Naive thymus-derived CD4-positive, alpha-beta T cell (primary cell): ENCODE data around the gene TLE1. TPM values are rescaled to one million over a fixed set of nuclear protein-coding genes. Genes with fewer than 3 reads are reported as not detected.

Experiments used
- ATAC-seq: fragments of 150-1000 bp; cut with Tn5 transposase; 2 replicates; pipeline ENCODE4 v1.10.0; 2021; ENCODE audit warnings: mild to moderate bottlenecking, moderate library complexity
- CTCF ChIA-PET: fragments of 350-600 bp; sonication (Branson Sonifier 250); formaldehyde crosslinking; loops from one replicate; lab custom pipeline; 2021; ENCODE audit warnings: antibody characterized with exemption; lab: Charles Lee
- POLR2A ChIA-PET: fragments of 350-600 bp; sonication (Branson Sonifier 250); formaldehyde crosslinking; loops from one replicate; lab custom pipeline; 2021; ENCODE audit warnings: antibody characterized with exemption, inconsistent platforms; lab: Charles Lee
- DNase-seq, 9 donors: peaks; one replicate each; pipeline versions ENCODE4 v3.0.0 to v3.0.0-alpha.2; 2020 to 2022; ENCODE audit warnings: mixed read lengths in 1 of 9
- H3K27ac ChIP-seq: one replicate; pipeline ENCODE4 v1.7.0; 2013; ENCODE audit warnings: mild to moderate bottlenecking, low read depth, low read length, moderate library complexity
- H3K27me3 ChIP-seq, 2 donors: one replicate each; pipeline ENCODE4 v1.7.0; 2013; ENCODE audit warnings: low read length in 2 of 2, mild to moderate bottlenecking in 2 of 2, moderate library complexity in 2 of 2; ENCODE audit not compliant: control insufficient read depth in 2 of 2, insufficient read depth in 2 of 2
- H3K36me3 ChIP-seq, 3 experiments: 1 replicate in 2 of 3; 2 replicates in 1 of 3; pipeline ENCODE4 v1.7.0; 2013; ENCODE audit warnings: low read length in 3 of 3, mild to moderate bottlenecking in 3 of 3, moderate library complexity in 1 of 3; ENCODE audit not compliant: insufficient read depth in 3 of 3, control insufficient read depth in 2 of 3
- H3K4me1 ChIP-seq, 2 donors: one replicate each; pipeline ENCODE4 v1.7.0; 2013; ENCODE audit warnings: low read length in 2 of 2, mild to moderate bottlenecking in 2 of 2, moderate library complexity in 1 of 2; ENCODE audit not compliant: control insufficient read depth in 2 of 2, insufficient read depth in 2 of 2
- H3K4me3 ChIP-seq: 2 replicates; pipeline ENCODE4 v1.7.0; 2013; ENCODE audit warnings: mild to moderate bottlenecking, low read length
- H3K9me3 ChIP-seq, 3 experiments: 1 replicate in 2 of 3; 2 replicates in 1 of 3; pipeline ENCODE4 v1.7.0; 2013; ENCODE audit warnings: low read length in 3 of 3; ENCODE audit not compliant: control insufficient read depth in 2 of 3
- H3K27ac Mint-ChIP-seq, 9 donors: one replicate each; pipeline ENCODE4 v1.8.0; 2020 to 2022; ENCODE audit warnings: mixed read lengths in 9 of 9, mild to moderate bottlenecking in 8 of 9, moderate library complexity in 5 of 9, inconsistent platforms in 2 of 9
- H3K27me3 Mint-ChIP-seq, 5 donors: one replicate each; pipeline ENCODE4 v1.8.0; 2021 to 2022; ENCODE audit warnings: mixed read lengths in 5 of 5, mild to moderate bottlenecking in 1 of 5
- H3K36me3 Mint-ChIP-seq, 5 donors: one replicate each; pipeline ENCODE4 v1.8.0; 2020 to 2022; ENCODE audit warnings: mixed read lengths in 5 of 5, mild to moderate bottlenecking in 3 of 5, inconsistent platforms in 1 of 5
- H3K4me1 Mint-ChIP-seq, 7 donors: one replicate each; pipeline ENCODE4 v1.8.0; 2020 to 2022; ENCODE audit warnings: mixed read lengths in 7 of 7, mild to moderate bottlenecking in 3 of 7, inconsistent platforms in 1 of 7
- H3K4me3 Mint-ChIP-seq, 10 donors: one replicate each; pipeline ENCODE4 v1.8.0; 2020 to 2022; ENCODE audit warnings: mild to moderate bottlenecking in 10 of 10, mixed read lengths in 10 of 10, moderate library complexity in 6 of 10, inconsistent platforms in 2 of 10
- H3K9me3 Mint-ChIP-seq, 11 donors: one replicate each; pipeline ENCODE4 v1.8.0; 2020 to 2022; ENCODE audit warnings: mixed read lengths in 11 of 11, mild to moderate bottlenecking in 4 of 11, inconsistent platforms in 1 of 11, moderate library complexity in 1 of 11
- intact Hi-C, 2 donors: fragments of 100-400 bp; cut with micrococcal nuclease; formaldehyde crosslinking; loops; one replicate each; pipeline ENCODE4 v1.15.1; 2023
- polyA plus RNA-seq, 2 donors: library from polyadenylated mRNA; unstranded; fragments of 300-500 nt; fragmentation: Illumina TruSeq; gene quantifications; one replicate each; pipeline ENCODE4 v1.2.3, GENCODE V29; 2021
- total RNA-seq, 6 experiments: library from RNA in 5 of 6; stranded (reverse) in 5 of 6; gene quantifications; 1 replicate in 5 of 6; 2 replicates in 1 of 6; pipeline ENCODE4 v1.2.3 and lab custom pipeline; 2021 to 2026

The TLE1 gene
- total and polyA plus RNA-seq, 7 experiments from 2014 or later = 0.46 to 7.1 (median 2.0) TPM; not detected in 1

GRCh38 chr9:81573415-81574321 is 115.7 kb downstream of the TLE1 start:
- POLR2A ChIA-PET = no interaction called here
- intact Hi-C loops = no loop called here
- no peak for ATAC-seq

GRCh38 chr9:81570083-81570482 is 119.3 kb downstream of the TLE1 start:
- no peaks in the 10 kb centered on the region for H3K4me1 Mint-ChIP-seq
- Histone ChIP-seq H3K4me3 (no peak overlapping the region), H3K9me3 (no peaks in the 10 kb centered on the region), H3K27ac (no peak overlapping the region), H3K27me3 (no peaks in the 10 kb centered on the region), H3K36me3 (no peaks in the 10 kb centered on the region), H3K4me1 (no peaks in the 10 kb centered on the region)
- H3K27ac Mint-ChIP-seq = no peak overlapping the region
- H3K4me3 Mint-ChIP-seq = no peak overlapping the region
- no peak for DNase-seq
- intact Hi-C loops = no loop called here
- ChIA-PET CTCF (no interaction called here), POLR2A (no interaction called here)
- no peaks in the 10 kb centered on the region for H3K36me3 Mint-ChIP-seq
- peaks cover 0 to 4% (median 0%) of the 10 kb centered on the region in 5 donors for H3K27me3 Mint-ChIP-seq
- no peaks in the 10 kb centered on the region for H3K9me3 Mint-ChIP-seq
- ATAC-seq = no peak

More at GRCh38 chr9:81573415-81574321, 115.7 kb downstream of the TLE1 start:
- H3K9me3 Mint-ChIP-seq = peaks cover 0 to 2% (median 0%) of the 10 kb centered on the region in 11 donors
- H3K27ac Mint-ChIP-seq = no peak overlapping the region
- Histone ChIP-seq H3K4me3 (no peak overlapping the region), H3K4me1 (no peaks in the 10 kb centered on the region), H3K9me3 (no peaks in the 10 kb centered on the region), H3K27me3 (no peaks in the 10 kb centered on the region), H3K27ac (no peak overlapping the region), H3K36me3 (no peaks in the 10 kb centered on the region)
- H3K4me3 Mint-ChIP-seq = no peak overlapping the region
- DNase-seq = no peak
- CTCF ChIA-PET = no interaction called here
- no peaks in the 10 kb centered on the region for H3K36me3 Mint-ChIP-seq
- H3K4me1 Mint-ChIP-seq = no peaks in the 10 kb centered on the region
- no peaks in the 10 kb centered on the region for H3K27me3 Mint-ChIP-seq

DNA sequence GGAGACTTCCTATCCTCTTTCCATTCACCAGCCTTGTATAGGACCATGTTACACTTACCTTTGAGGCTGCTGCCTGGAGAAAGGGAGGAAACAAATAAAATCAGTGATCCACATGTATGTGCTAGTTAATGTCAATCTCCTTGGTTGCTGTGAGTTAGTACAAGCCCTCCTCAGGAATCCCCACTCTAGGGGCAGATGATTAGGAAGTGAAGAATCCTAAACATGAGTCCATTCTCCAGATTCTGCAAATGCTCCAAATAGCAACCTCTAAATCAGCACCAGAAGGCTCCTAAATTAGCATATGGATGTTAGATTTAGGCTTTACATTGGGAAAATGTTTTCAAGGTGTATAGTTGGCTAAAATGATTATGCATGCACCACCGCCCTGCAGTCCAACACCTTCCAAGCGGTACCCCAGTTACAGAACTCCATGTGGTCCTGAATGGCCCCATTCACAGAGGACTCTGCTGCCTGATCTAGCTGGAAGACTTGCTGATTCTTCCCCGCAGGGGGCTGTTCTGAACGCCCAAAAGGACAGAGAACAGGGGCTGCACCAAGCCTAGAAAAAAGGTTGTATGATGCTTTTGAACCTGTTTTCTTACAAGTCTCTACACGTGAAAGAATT is 123.2 kb downstream of the TLE1 start:
- no peaks in the 10 kb centered on the region for H3K27me3 ChIP-seq
- no peaks in the 10 kb centered on the region for H3K4me1 ChIP-seq
- H3K4me1 Mint-ChIP-seq = no peaks in the 10 kb centered on the region
- no peak overlapping the region for H3K27ac Mint-ChIP-seq
- no peak overlapping the region for H3K4me3 ChIP-seq
- ATAC-seq = no peak
- CTCF ChIA-PET = no interaction called here
- POLR2A ChIA-PET = no interaction called here
- H3K36me3 ChIP-seq = no peaks in the 10 kb centered on the region
- DNase-seq = no peak
- no peaks in the 10 kb centered on the region for H3K36me3 Mint-ChIP-seq
- peaks cover 0 to 4% (median 0%) of the 10 kb centered on the region in 5 donors for H3K27me3 Mint-ChIP-seq
- H3K27ac ChIP-seq = no peak overlapping the region
- peaks cover 0 to 6% (median 0%) of the 10 kb centered on the region in 11 donors for H3K9me3 Mint-ChIP-seq
- H3K4me3 Mint-ChIP-seq = no peak overlapping the region
- H3K9me3 ChIP-seq = no peaks in the 10 kb centered on the region
- intact Hi-C loops = no loop called here

GRCh38 chr9:81565609-81566008 is 123.7 kb downstream of the TLE1 start:
- Histone ChIP-seq H3K4me3 (no peak overlapping the region), H3K4me1 (no peaks in the 10 kb centered on the region), H3K27me3 (no peaks in the 10 kb centered on the region), H3K27ac (no peak overlapping the region), H3K9me3 (no peaks in the 10 kb centered on the region), H3K36me3 (no peaks in the 10 kb centered on the region)
- no peak for DNase-seq
- H3K27me3 Mint-ChIP-seq = peaks cover 0 to 4% (median 0%) of the 10 kb centered on the region in 5 donors
- ChIA-PET POLR2A (no interaction called here), CTCF (no interaction called here)
- no peak overlapping the region for H3K27ac Mint-ChIP-seq
- intact Hi-C loops = no loop called here
- H3K4me3 Mint-ChIP-seq = no peak overlapping the region
- ATAC-seq = no peak
- no peaks in the 10 kb centered on the region for H3K36me3 Mint-ChIP-seq
- H3K4me1 Mint-ChIP-seq = no peaks in the 10 kb centered on the region
- H3K9me3 Mint-ChIP-seq = peaks cover 0 to 6% (median 0%) of the 10 kb centered on the region in 11 donors

DNA sequence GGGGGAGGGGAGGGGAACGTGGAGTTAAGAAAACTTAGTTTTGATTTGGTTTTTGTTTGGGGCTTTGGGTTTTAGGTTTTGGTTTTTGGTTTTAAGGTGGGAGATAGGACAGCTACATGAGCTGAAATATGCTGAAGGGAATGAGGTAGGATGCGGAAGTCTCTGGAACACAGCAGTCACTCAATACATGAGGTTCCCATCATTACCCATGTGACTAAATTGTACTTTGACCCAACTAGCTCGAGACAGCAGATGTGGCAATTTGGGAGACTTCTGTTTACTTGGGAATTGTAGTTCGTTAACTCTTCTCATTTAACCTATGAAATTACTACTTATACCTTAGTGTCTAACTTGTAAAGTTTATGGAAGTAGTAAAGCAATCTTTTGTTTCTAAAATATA is 124.2 kb downstream of the TLE1 start:
- Histone ChIP-seq H3K9me3 (no peaks in the 10 kb centered on the region), H3K4me3 (no peak overlapping the region), H3K4me1 (no peaks in the 10 kb centered on the region), H3K36me3 (no peaks in the 10 kb centered on the region), H3K27ac (no peak overlapping the region), H3K27me3 (no peaks in the 10 kb centered on the region)
- H3K4me3 Mint-ChIP-seq = no peak overlapping the region
- H3K4me1 Mint-ChIP-seq = no peaks in the 10 kb centered on the region
- H3K36me3 Mint-ChIP-seq = no peaks in the 10 kb centered on the region
- no peak overlapping the region for H3K27ac Mint-ChIP-seq
- H3K27me3 Mint-ChIP-seq = peaks cover 0 to 4% (median 0%) of the 10 kb centered on the region in 5 donors
- ChIA-PET POLR2A (no interaction called here), CTCF (no interaction called here)
- no peak for ATAC-seq
- peaks cover 0 to 7% (median 0%) of the 10 kb centered on the region in 11 donors for H3K9me3 Mint-ChIP-seq
- no peak for DNase-seq
- intact Hi-C loops = no loop called here

GRCh38 chr9:81564632-81565031 is 124.7 kb downstream of the TLE1 start:
- Mint-ChIP-seq H3K27me3 (peaks cover 0 to 4% (median 0%) of the 10 kb centered on the region in 5 donors), H3K36me3 (no peaks in the 10 kb centered on the region), H3K9me3 (peaks cover 0 to 12% (median 0%) of the 10 kb centered on the region in 11 donors), H3K27ac (no peak overlapping the region), H3K4me3 (no peak overlapping the region), H3K4me1 (no peaks in the 10 kb centered on the region)
- no peaks in the 10 kb centered on the region for H3K9me3 ChIP-seq
- no peak for ATAC-seq
- no peak overlapping the region for H3K27ac ChIP-seq
- ChIA-PET POLR2A (no interaction called here), CTCF (no interaction called here)
- DNase-seq = no peak
- intact Hi-C loops = no loop called here
- no peaks in the 10 kb centered on the region for H3K27me3 ChIP-seq
- no peaks in the 10 kb centered on the region for H3K36me3 ChIP-seq
- no peaks in the 10 kb centered on the region for H3K4me1 ChIP-seq
- H3K4me3 ChIP-seq = no peak overlapping the region
